Measurements from ENCODE around the gene SCAMP4. TPM values are rescaled to one million over a fixed set of nuclear protein-coding genes. Genes with fewer than 3 reads are reported as not detected.

The SCAMP4 gene
- total and polyA plus RNA-seq, 2 donors from 2014 or later = 49.5 to 90.1 TPM

- H3K4me1 ChIP-seq (ENCODE audit: control insufficient read depth in 2 of 3, insufficient read depth in 2 of 3, low read depth in 1 of 3, low read length in 3 of 3) = peaks cover 0 to 7% (median 6%) of the 10 kb centered on the region in 3 donors
- no peaks in the 10 kb centered on the region for H3K27me3 ChIP-seq (ENCODE audit: control insufficient read depth, insufficient read depth, low read length)
- H3K27ac ChIP-seq (ENCODE audit: low read depth in 2 of 2, low read length in 2 of 2) = no peak overlapping the region
- peak in 1 of 5 donors; percentile 22 for DNase-seq
- FAIRE-seq = no peak
- no peak overlapping the region for H3K4me3 ChIP-seq (ENCODE audit: low read length in 3 of 3)
- H3K9ac ChIP-seq (ENCODE audit: low read length in 3 of 3) = no peak overlapping the region
- no peaks in the 10 kb centered on the region for H3K36me3 ChIP-seq (ENCODE audit: control insufficient read depth in 2 of 3, insufficient read depth in 3 of 3, low read length in 3 of 3)
- no peak for TF ChIP-seq CTCF (IDR thresholded peaks at IDR 0.05; ENCODE audit: borderline replicate concordance, extremely low read depth, insufficient read depth)
- intact Hi-C loops (cut with DNase I) = no loop called here
- no peaks in the 10 kb centered on the region for H3K9me3 ChIP-seq (ENCODE audit: control insufficient read depth in 2 of 3, insufficient read depth in 1 of 3, low read length in 3 of 3)
Measured at GRCh38 chr19:1933244-1933643, 28.0 kb downstream of the SCAMP4 start.

GRCh38 chr19:1933942-1934341 lies 28.7 kb downstream of the SCAMP4 start:
- no peaks in the 10 kb centered on the region for H3K9me3 ChIP-seq (ENCODE audit: control insufficient read depth in 2 of 3, insufficient read depth in 1 of 3, low read length in 3 of 3)
- no peak for FAIRE-seq
- no peaks in the 10 kb centered on the region for H3K36me3 ChIP-seq (ENCODE audit: control insufficient read depth in 2 of 3, insufficient read depth in 3 of 3, low read length in 3 of 3)
- no peak overlapping the region for H3K4me3 ChIP-seq (ENCODE audit: low read length in 3 of 3)
- H3K4me1 ChIP-seq (ENCODE audit: control insufficient read depth in 2 of 3, insufficient read depth in 2 of 3, low read depth in 1 of 3, low read length in 3 of 3) = peaks cover 0 to 7% (median 6%) of the 10 kb centered on the region in 3 donors
- no peaks in the 10 kb centered on the region for H3K27me3 ChIP-seq (ENCODE audit: control insufficient read depth, insufficient read depth, low read length)
- TF ChIP-seq CTCF (IDR thresholded peaks at IDR 0.05; ENCODE audit: borderline replicate concordance, extremely low read depth, insufficient read depth) = no peak
- DNase-seq = no peak
- intact Hi-C loops (cut with DNase I) = no loop called here
- H3K27ac ChIP-seq (ENCODE audit: low read depth in 2 of 2, low read length in 2 of 2) = no peak overlapping the region
- no peak overlapping the region for H3K9ac ChIP-seq (ENCODE audit: low read length in 3 of 3)

DNA sequence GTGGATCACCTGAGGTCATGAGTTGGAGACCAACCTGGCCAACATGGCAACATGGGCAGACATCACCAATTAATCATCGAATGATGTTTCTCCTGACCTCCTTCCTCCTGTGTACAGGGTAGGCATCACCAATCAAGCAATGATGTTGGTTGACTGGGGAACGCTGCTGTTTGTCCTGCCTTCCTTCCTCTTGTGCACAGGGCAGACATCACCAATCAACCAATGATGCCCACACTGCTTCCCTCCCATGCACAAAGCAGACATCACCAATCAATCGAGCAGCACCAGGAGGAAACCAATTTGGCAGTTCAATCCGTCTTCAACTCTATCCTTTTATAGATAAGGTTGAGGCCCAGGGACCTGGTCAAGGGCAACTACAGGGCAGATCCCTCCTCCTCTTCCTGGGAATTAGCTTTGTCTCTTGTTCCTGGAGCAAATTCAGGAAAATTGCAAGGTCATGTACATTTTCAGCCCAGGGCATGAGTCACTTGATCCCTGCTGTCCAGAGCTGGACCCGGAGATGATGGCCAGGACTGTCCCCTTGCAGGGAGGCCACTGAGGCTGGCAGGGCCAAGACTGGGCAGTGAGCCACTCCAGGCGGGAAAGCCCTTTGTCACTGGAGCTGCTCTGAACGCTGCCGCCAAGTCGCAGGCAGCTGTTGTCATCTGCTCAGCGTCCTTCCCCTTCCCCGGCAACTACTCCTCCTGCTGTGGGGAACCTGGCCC lies 30.4 kb downstream of the SCAMP4 start:
- peaks cover 0 to 2% (median 0%) of the 10 kb centered on the region in 3 donors for H3K4me1 ChIP-seq (ENCODE audit: control insufficient read depth in 2 of 3, insufficient read depth in 2 of 3, low read depth in 1 of 3, low read length in 3 of 3)
- DNase-seq (no peak), FAIRE-seq (no peak)
- H3K9me3 ChIP-seq (ENCODE audit: control insufficient read depth in 2 of 3, insufficient read depth in 1 of 3, low read length in 3 of 3) = no peaks in the 10 kb centered on the region
- H3K36me3 ChIP-seq (ENCODE audit: control insufficient read depth in 2 of 3, insufficient read depth in 3 of 3, low read length in 3 of 3) = no peaks in the 10 kb centered on the region
- H3K27me3 ChIP-seq (ENCODE audit: control insufficient read depth, insufficient read depth, low read length) = no peaks in the 10 kb centered on the region
- no peak overlapping the region for H3K27ac ChIP-seq (ENCODE audit: low read depth in 2 of 2, low read length in 2 of 2)
- H3K9ac ChIP-seq (ENCODE audit: low read length in 3 of 3) = no peak overlapping the region
- no peak overlapping the region for H3K4me3 ChIP-seq (ENCODE audit: low read length in 3 of 3)
- TF ChIP-seq CTCF (IDR thresholded peaks at IDR 0.05; ENCODE audit: borderline replicate concordance, extremely low read depth, insufficient read depth) = no peak
- intact Hi-C loops (cut with DNase I) = no loop called here

Data from kidney (tissue), 14 donors.